Kidney (tissue), 14 donors: Measurements from ENCODE around the gene BTN1A1. TPM values are rescaled to one million over a fixed set of nuclear protein-coding genes. Genes with fewer than 3 reads are reported as not detected.

Experiments
- DNase-seq, 5 donors: peaks; one replicate each; pipeline ENCODE4 v3.0.0-alpha.2; 2013 to 2020
- FAIRE-seq: peaks from 2 replicates; lab custom pipeline; 2012; peaks lifted over from hg19 to GRCh38; lab: Jason Lieb, UNC
- H3K27ac ChIP-seq, 2 donors: one replicate each; pipeline ENCODE4 v1.7.0; 2013; ENCODE audit warnings: low read depth in 2 of 2, low read length in 2 of 2, inconsistent platforms in 1 of 2
- H3K27me3 ChIP-seq: one replicate; pipeline ENCODE4 v1.7.1; 2013; ENCODE audit warnings: low read length, inconsistent platforms; ENCODE audit not compliant: control insufficient read depth, insufficient read depth
- H3K36me3 ChIP-seq, 3 donors: one replicate each; pipeline versions ENCODE4 v1.7.0 to v1.7.1; 2013; ENCODE audit warnings: low read length in 3 of 3, control low read depth in 1 of 3, inconsistent platforms in 1 of 3; ENCODE audit not compliant: insufficient read depth in 3 of 3, control insufficient read depth in 2 of 3
- H3K4me1 ChIP-seq, 3 donors: one replicate each; pipeline versions ENCODE4 v1.7.0 to v1.7.1; 2013; ENCODE audit warnings: low read length in 3 of 3, inconsistent platforms in 1 of 3, low read depth in 1 of 3; ENCODE audit not compliant: control insufficient read depth in 2 of 3, insufficient read depth in 2 of 3
- H3K4me3 ChIP-seq, 3 donors: one replicate each; pipeline versions ENCODE4 v1.7.0 to v1.8.1; 2013; ENCODE audit warnings: low read length in 3 of 3, control low read depth in 1 of 3, inconsistent platforms in 1 of 3
- H3K9ac ChIP-seq, 3 donors: one replicate each; pipeline versions ENCODE4 v1.7.0 to v1.7.1; 2013; ENCODE audit warnings: low read length in 3 of 3, control low read depth in 1 of 3, inconsistent platforms in 1 of 3
- H3K9me3 ChIP-seq, 3 donors: one replicate each; pipeline versions ENCODE4 v1.7.0 to v1.7.1; 2013; ENCODE audit warnings: low read length in 3 of 3, control low read depth in 1 of 3, inconsistent platforms in 1 of 3; ENCODE audit not compliant: control insufficient read depth in 2 of 3, insufficient read depth in 1 of 3
- intact Hi-C: fragments of 100-400 bp; cut with DNase I; formaldehyde crosslinking; loops from one replicate; pipeline ENCODE4 v1.11.1; 2022
- polyA plus RNA-seq: library from polyadenylated mRNA; stranded (reverse); fragments of 350-450 nt; fragmentation: Illumina TruSeq; extraction: RNeasy Lipid Tissue Mini Kit (QIAGEN cat#74804); gene quantifications from one replicate; pipeline ENCODE4 v1.2.3, GENCODE V29; 2014; ENCODE audit warnings: low read depth, low replicate concordance; ENCODE audit not compliant: insufficient read depth
- total RNA-seq: library from RNA; stranded (reverse); fragmentation: NEBNext Ultra II Directional; extraction: Animal tissue kit (Norgen Biotek cat#: 25700); gene quantifications from one replicate; pipeline ENCODE4 v1.2.1, GENCODE V29; 2021
- TF ChIP-seq, protein P1 (sequence below): IDR thresholded peaks from 3 replicates; pipeline ENCODE4 v1.5.1; 2012; ENCODE audit warnings: mild to moderate bottlenecking, moderate library complexity, borderline replicate concordance; ENCODE audit not compliant: insufficient read depth; ENCODE audit errors: extremely low read depth
- donor health status: control.
- donor health status: control.
- donor health status: control.
- donor health status: control.
- donor health status: control.
- donor health status: DM: yes; HTN: yes; CAD: no.
- donor health status: Normal renal cell carcinoma (clear cell type).

Gene BTN1A1
- total and polyA plus RNA-seq, 2 donors from 2014 or later = 0.09 TPM; not detected in 1

DNA sequence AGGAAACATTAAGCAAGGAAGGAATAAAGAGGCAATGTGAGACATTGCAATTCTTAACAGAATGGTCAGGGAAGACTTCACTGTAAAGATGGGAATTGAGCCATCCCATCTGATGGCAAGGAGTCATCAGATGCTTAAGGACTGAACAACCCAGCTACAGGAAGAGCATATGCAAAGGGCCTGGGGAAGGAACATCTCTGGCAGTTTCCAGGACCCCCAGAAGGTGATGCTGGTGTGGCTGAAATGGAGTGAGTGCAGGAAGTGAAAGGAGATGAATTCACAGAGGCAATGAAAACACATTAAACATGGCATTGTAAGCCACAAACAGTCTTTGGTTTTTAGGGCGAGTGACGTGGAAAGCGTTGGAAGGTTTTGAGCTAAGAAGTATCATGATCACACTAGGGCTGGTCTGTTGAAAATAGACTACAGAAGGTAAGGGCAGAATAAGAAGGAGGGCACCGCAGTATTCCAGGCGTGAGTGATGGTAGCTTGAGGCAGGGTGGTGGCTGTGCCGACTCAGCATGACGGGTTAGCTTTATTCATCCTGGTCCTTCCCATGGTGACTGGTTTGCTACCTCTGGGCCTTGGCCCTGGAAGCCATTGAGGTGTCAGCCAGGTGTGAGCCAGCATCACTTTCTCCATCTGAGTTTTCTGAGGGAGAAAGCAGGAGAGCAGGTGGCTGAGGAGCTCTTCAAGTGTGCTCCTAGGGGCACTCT is 35.5 kb upstream of the BTN1A1 start:
- TF ChIP-seq, protein P1, sequence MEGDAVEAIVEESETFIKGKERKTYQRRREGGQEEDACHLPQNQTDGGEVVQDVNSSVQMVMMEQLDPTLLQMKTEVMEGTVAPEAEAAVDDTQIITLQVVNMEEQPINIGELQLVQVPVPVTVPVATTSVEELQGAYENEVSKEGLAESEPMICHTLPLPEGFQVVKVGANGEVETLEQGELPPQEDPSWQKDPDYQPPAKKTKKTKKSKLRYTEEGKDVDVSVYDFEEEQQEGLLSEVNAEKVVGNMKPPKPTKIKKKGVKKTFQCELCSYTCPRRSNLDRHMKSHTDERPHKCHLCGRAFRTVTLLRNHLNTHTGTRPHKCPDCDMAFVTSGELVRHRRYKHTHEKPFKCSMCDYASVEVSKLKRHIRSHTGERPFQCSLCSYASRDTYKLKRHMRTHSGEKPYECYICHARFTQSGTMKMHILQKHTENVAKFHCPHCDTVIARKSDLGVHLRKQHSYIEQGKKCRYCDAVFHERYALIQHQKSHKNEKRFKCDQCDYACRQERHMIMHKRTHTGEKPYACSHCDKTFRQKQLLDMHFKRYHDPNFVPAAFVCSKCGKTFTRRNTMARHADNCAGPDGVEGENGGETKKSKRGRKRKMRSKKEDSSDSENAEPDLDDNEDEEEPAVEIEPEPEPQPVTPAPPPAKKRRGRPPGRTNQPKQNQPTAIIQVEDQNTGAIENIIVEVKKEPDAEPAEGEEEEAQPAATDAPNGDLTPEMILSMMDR = no peak
- H3K4me1 ChIP-seq = peaks cover 0 to 7% (median 4%) of the 10 kb centered on the region in 3 donors
- FAIRE-seq (no peak), DNase-seq (no peak)
- H3K4me3 ChIP-seq = no peak overlapping the region
- intact Hi-C loops = no loop called here
- H3K27ac ChIP-seq = no peak overlapping the region
- peaks cover 12 to 67% (median 45%) of the 10 kb centered on the region in 3 donors for H3K36me3 ChIP-seq
- no peaks in the 10 kb centered on the region for H3K9me3 ChIP-seq
- no peaks in the 10 kb centered on the region for H3K27me3 ChIP-seq
- H3K9ac ChIP-seq = no peak overlapping the region

DNA sequence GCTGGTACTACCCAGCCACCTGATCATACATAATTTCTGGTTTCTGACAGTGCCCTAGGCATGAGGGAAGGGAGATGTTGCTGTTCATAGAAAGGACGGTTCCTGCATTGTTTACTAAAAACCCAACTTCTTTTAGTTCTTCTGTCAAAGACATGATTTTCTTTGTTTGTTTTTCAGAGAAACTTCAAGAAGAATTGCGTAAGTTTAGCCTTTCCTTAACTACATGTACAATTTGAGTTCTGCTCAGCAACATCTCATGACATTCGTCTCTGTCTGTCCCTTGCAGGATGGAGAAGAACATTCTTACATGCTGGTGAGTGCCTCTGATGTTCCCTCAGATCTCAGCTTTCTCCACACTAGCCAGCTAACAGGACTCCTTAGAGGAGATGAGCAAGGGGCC is 34.3 kb upstream of the BTN1A1 start:
- no peak for FAIRE-seq
- peaks cover 0 to 3% (median 0%) of the 10 kb centered on the region in 3 donors for H3K4me1 ChIP-seq
- H3K9me3 ChIP-seq = no peaks in the 10 kb centered on the region

DNA sequence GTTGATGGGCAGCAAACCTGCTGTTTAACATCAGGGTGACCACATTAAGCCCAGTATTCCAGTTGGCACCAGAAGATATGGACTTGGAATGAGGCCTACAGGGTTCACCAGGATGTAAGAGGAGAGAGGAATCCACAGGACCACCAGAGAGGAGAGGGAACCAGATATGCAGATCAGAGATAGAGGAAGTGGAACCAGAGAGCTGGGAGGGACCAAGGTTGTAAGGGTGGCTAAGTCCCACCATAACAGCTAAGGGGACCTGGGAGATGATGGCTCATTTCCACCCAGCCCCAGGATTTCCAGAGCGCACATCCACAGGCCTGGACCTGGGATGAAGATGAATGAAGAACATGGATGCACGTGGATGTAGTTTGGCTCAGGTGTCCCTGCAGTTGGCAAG is 31.3 kb upstream of the BTN1A1 start:
- Histone ChIP-seq H3K27me3 (no peaks in the 10 kb centered on the region), H3K4me1 (no peaks in the 10 kb centered on the region), H3K27ac (no peak overlapping the region), H3K9me3 (no peaks in the 10 kb centered on the region), H3K4me3 (no peak overlapping the region), H3K9ac (no peak overlapping the region), H3K36me3 (peaks cover 10 to 44% (median 35%) of the 10 kb centered on the region in 3 donors)
- no peak for FAIRE-seq
- TF ChIP-seq, protein P1 = no peak
- DNase-seq = no peak
- intact Hi-C loops = no loop called here

More for the DNA sequence above, 34.3 kb upstream of the BTN1A1 start:
- TF ChIP-seq, protein P1 = no peak
- DNase-seq = no peak
- no peaks in the 10 kb centered on the region for H3K27me3 ChIP-seq
- H3K36me3 ChIP-seq = peaks cover 10 to 62% (median 44%) of the 10 kb centered on the region in 3 donors
- H3K27ac ChIP-seq = no peak overlapping the region
- H3K9ac ChIP-seq = no peak overlapping the region
- intact Hi-C loops = no loop called here
- H3K4me3 ChIP-seq = no peak overlapping the region
